OCI-LY3 (cell line): ENCODE results near the gene CHRNA9.
"Not testable (repeated sequence)": the region's sequence is repeated elsewhere in the genome, so short reads cannot be mapped to it uniquely, and the experiment has no call there.

Experiments used
- H2AFZ ChIP-seq: fragments of 200-600, 300-600 bp; shearing (Covaris generic); 2 replicates; pipeline ENCODE4 v1.6.0; 2014; ENCODE audit warnings: antibody characterized with exemption, low read depth, low read length
- H3K27ac ChIP-seq: fragments of 200-600, 300-600 bp; sonication (generic); 2 replicates; pipeline ENCODE4 v1.5.1; 2014; ENCODE audit warnings: mild to moderate bottlenecking, low read length, moderate library complexity, mixed read lengths
- H3K27me3 ChIP-seq: fragments of 200-600, 300-600 bp; sonication (generic); 2 replicates; pipeline ENCODE4 v1.6.1; 2014; ENCODE audit warnings: low read depth, low read length, mixed read lengths
- H3K36me3 ChIP-seq: fragments of 200-600, 300-600 bp; sonication (generic); replicated peaks from 2 replicates; pipeline ENCODE3; 2014; ENCODE audit warnings: low read depth, low read length, mixed read lengths
- H3K4me1 ChIP-seq: fragments of 300-600, 200-600 bp; sonication (generic); 2 replicates; pipeline ENCODE4 v1.6.1; 2014; ENCODE audit warnings: low read length, mixed read lengths
- H3K4me2 ChIP-seq: fragments of 200-600, 300-600 bp; sonication (generic); 2 replicates; pipeline ENCODE4 v1.6.1; 2014; ENCODE audit warnings: low read length, mixed read lengths
- H3K4me3 ChIP-seq: fragments of 300-600, 200-600 bp; sonication (generic); 2 replicates; pipeline ENCODE4 v1.5.1; 2014; ENCODE audit warnings: antibody characterized with exemption, mild to moderate bottlenecking, low read length, moderate library complexity
- H3K79me2 ChIP-seq: fragments of 300-600, 200-600 bp; shearing (Covaris generic); 2 replicates; pipeline ENCODE4 v1.6.1; 2014; ENCODE audit warnings: mild to moderate bottlenecking, low read length, mixed read lengths
- H3K9ac ChIP-seq: fragments of 300-600, 200-600 bp; shearing (Covaris generic); 2 replicates; pipeline ENCODE4 v1.6.0; 2014; ENCODE audit warnings: mild to moderate bottlenecking, low read length, moderate library complexity
- H3K9me3 ChIP-seq: fragments of 200-600, 300-600 bp; shearing (Covaris generic); 2 replicates; pipeline ENCODE4 v1.6.1; 2014; ENCODE audit warnings: low read length, mixed read lengths; ENCODE audit not compliant: insufficient read depth
- H4K20me1 ChIP-seq: fragments of 200-600, 300-600 bp; sonication (generic); 2 replicates; pipeline ENCODE4 v1.6.1; 2016; ENCODE audit warnings: low read length, mixed read lengths; ENCODE audit not compliant: insufficient read depth
- CTCF ChIP-seq: fragments of 200-600, 300-600 bp; sonication (generic); IDR thresholded peaks from 2 replicates; pipeline ENCODE4 v1.5.1; 2014; ENCODE audit warnings: antibody characterized with exemption, low read length, low read depth
- EZH2phosphoT487 ChIP-seq: fragments of 200-600 bp; shearing (Covaris generic); IDR thresholded peaks from 2 replicates; pipeline ENCODE4 v1.6.1; 2018; ENCODE audit warnings: antibody characterized with exemption, mixed run types, low read depth

CHRNA9 gene

GRCh38 chr4:40334591-40335524 is at the start of gene CHRNA9:
CHRNA9 (plus strand) TSS chr4:40335333; CDS start chr4:40335468, 135 bp downstream.
- no peak within 1 kb of the TSS for H3K9ac ChIP-seq
- no peak within 1 kb of the TSS for H3K4me2 ChIP-seq

GRCh38 chr4:40285692-40286091 is 49.4 kb upstream of the CHRNA9 start:
- Histone ChIP-seq H3K27me3 (no peaks in the 10 kb centered on the region), H2AFZ (no peak overlapping the region), H3K4me3 (no peak overlapping the region), H3K36me3 (no peaks in the 10 kb centered on the region), H3K27ac (no peak overlapping the region), H4K20me1 (no peaks in the 10 kb centered on the region), H3K4me1 (peaks cover 14% of the 10 kb centered on the region), H3K4me2 (no peak overlapping the region), H3K79me2 (no peaks in the 10 kb centered on the region), H3K9ac (no peak overlapping the region), H3K9me3 (no peaks in the 10 kb centered on the region)
- TF ChIP-seq EZH2phosphoT487 (no peak), CTCF (no peak)

More at GRCh38 chr4:40334591-40335524, at the start of gene CHRNA9:
- no peaks in the 10 kb centered on the region for H4K20me1 ChIP-seq
- H3K27me3 ChIP-seq = 0 out of 2 replicates have a peak, but pooled peaks cover 4% of the 10 kb centered on the region
- H3K36me3 ChIP-seq = no peaks in the 10 kb centered on the region
- H3K27ac ChIP-seq = no peak within 1 kb of the TSS
- H3K4me3 ChIP-seq = no peak within 1 kb of the TSS
- TF ChIP-seq CTCF (no peak), EZH2phosphoT487 (no peak)
- no peaks in the 10 kb centered on the region for H3K9me3 ChIP-seq
- H3K79me2 ChIP-seq = no peaks in the 10 kb centered on the region
- no peak within 1 kb of the TSS for H2AFZ ChIP-seq
- H3K4me1 ChIP-seq = no peaks in the 10 kb centered on the region

- Histone ChIP-seq H3K4me2 (no peak overlapping the region), H3K9me3 (no peaks in the 10 kb centered on the region), H3K27ac (no peak overlapping the region), H4K20me1 (no peaks in the 10 kb centered on the region), H2AFZ (no peak overlapping the region), H3K79me2 (no peaks in the 10 kb centered on the region), H3K4me3 (no peak overlapping the region), H3K36me3 (no peaks in the 10 kb centered on the region), H3K9ac (no peak overlapping the region), H3K27me3 (no peaks in the 10 kb centered on the region), H3K4me1 (peaks cover 24% of the 10 kb centered on the region)
- TF ChIP-seq CTCF (no peak), EZH2phosphoT487 (no peak)
Measured at GRCh38 chr4:40288566-40288965, 46.6 kb upstream of the CHRNA9 start.

GRCh38 chr4:40289366-40290188 is 45.6 kb upstream of the CHRNA9 start:
- H3K9ac ChIP-seq = no peak overlapping the region; the same call in 1 of the 2 replicates
- H3K4me1 ChIP-seq = peaks cover 24% of the 10 kb centered on the region
- H2AFZ ChIP-seq = peak overlapping the region; percentile 61; the same call in 1 of the 2 replicates
- H3K4me3 ChIP-seq = peak overlapping the region; percentile 40
- no peak for TF ChIP-seq EZH2phosphoT487
- no peak for TF ChIP-seq CTCF
- H3K27me3 ChIP-seq = no peaks in the 10 kb centered on the region
- H3K4me2 ChIP-seq = peak overlapping the region; percentile 75
- no peaks in the 10 kb centered on the region for H3K79me2 ChIP-seq
- H4K20me1 ChIP-seq = no peaks in the 10 kb centered on the region
- H3K9me3 ChIP-seq = no peaks in the 10 kb centered on the region
- H3K27ac ChIP-seq = peak overlapping the region; percentile 8; the same call in 1 of the 2 replicates
- H3K36me3 ChIP-seq = no peaks in the 10 kb centered on the region

- not testable (repeated sequence) for H3K4me3 ChIP-seq
Measured at GRCh38 chr4:40290611-40291186, 44.4 kb upstream of the CHRNA9 start.

More at GRCh38 chr4:40290611-40291186, 44.4 kb upstream of the CHRNA9 start:
- peaks cover 24% of the 10 kb centered on the region for H3K4me1 ChIP-seq
- not testable (repeated sequence) for H3K36me3 ChIP-seq, H3K9ac ChIP-seq, H4K20me1 ChIP-seq, H3K27ac ChIP-seq, H2AFZ ChIP-seq, H3K79me2 ChIP-seq, H3K9me3 ChIP-seq, H3K27me3 ChIP-seq
- peak overlapping the region; percentile 75; the same call in 1 of the 2 replicates for H3K4me2 ChIP-seq
